Endometrial microvascular endothelial cells (primary cell): ENCODE measurements around the gene FCN2. TPM values are rescaled to one million over a fixed set of nuclear protein-coding genes. Genes with fewer than 3 reads are reported as not detected.

Experiments used
- in situ Hi-C: cut with HindIII; loops from 2 replicates; pipeline ENCODE4 v1.10.0; 2017; ENCODE audit warnings: low sequenced_read_pairs, low pct_unique_long_range_greater_than_20kb; ENCODE audit errors: inconsistent ontology term
- total RNA-seq: library from RNA; depleted of rRNA; stranded (reverse); fragments of >200 nt; gene quantifications from one replicate; pipeline ENCODE4 v1.2.3, GENCODE V29; 2015; ENCODE audit errors: inconsistent ontology term

Gene FCN2
- total RNA-seq, 1 donor from 2014 or later: not detected

GRCh38 chr9:134918646-134919045 lies 38.0 kb downstream of the FCN2 start:
- in situ Hi-C loops: no loop called here

- in situ Hi-C loops: no loop called here
Measured at GRCh38 chr9:134919303-134919702, 38.7 kb downstream of the FCN2 start.

- in situ Hi-C loops: no loop called here
Measured at GRCh38 chr9:134922066-134922931, 41.7 kb downstream of the FCN2 start.

- in situ Hi-C loops: no loop called here
Measured at GRCh38 chr9:134922932-134923240, 42.3 kb downstream of the FCN2 start.

GRCh38 chr9:134923466-134923865 lies 42.9 kb downstream of the FCN2 start:
- in situ Hi-C loops: no loop called here

- in situ Hi-C loops: no loop called here
Measured at GRCh38 chr9:134925011-134925511, 44.5 kb downstream of the FCN2 start.

GRCh38 chr9:134928436-134929192 lies 48.0 kb downstream of the FCN2 start:
- in situ Hi-C loops: no loop called here

GRCh38 chr9:134929193-134930158 lies 48.9 kb downstream of the FCN2 start:
- in situ Hi-C loops: no loop called here

- in situ Hi-C loops: no loop called here
Measured at GRCh38 chr9:134930398-134930797, 49.8 kb downstream of the FCN2 start.

- in situ Hi-C loops: no loop called here
Measured at GRCh38 chr9:134932171-134932570, 51.6 kb downstream of the FCN2 start.

- in situ Hi-C loops: no loop called here
Measured at GRCh38 chr9:134932606-134933005, 52.0 kb downstream of the FCN2 start.

GRCh38 chr9:134933076-134933659 lies 52.6 kb downstream of the FCN2 start:
- in situ Hi-C loops: no loop called here

GRCh38 chr9:134935056-134935640 lies 54.5 kb downstream of the FCN2 start:
- in situ Hi-C loops: no loop called here

GRCh38 chr9:134935701-134936345 lies 55.2 kb downstream of the FCN2 start:
- in situ Hi-C loops: no loop called here

- in situ Hi-C loops: no loop called here
Measured at GRCh38 chr9:134936346-134937163, 55.9 kb downstream of the FCN2 start.
